ENCODE results near the gene TYMS.

Gene TYMS

GRCh38 chr18:713135-713490 is 55.7 kb downstream of the TYMS start:
- TF ChIP-seq FOXP2 (optimal IDR thresholded peaks at IDR 0.05; ENCODE audit: borderline replicate concordance, extremely low read depth, extremely low read length, insufficient read depth) (no peak), REST (IDR thresholded peaks at IDR 0.05; ENCODE audit: insufficient read depth in 1 of 2, low read depth in 2 of 2, low read length in 2 of 2) (no peak), POLR2AphosphoS5 (IDR thresholded peaks at IDR 0.05; ENCODE audit: low read depth, low read length) (no peak), SIN3A (IDR thresholded peaks at IDR 0.05; ENCODE audit: borderline replicate concordance, insufficient read depth, low read length) (no peak), TAF1 (IDR thresholded peaks at IDR 0.05; ENCODE audit: borderline replicate concordance, insufficient read depth, low read length) (no peak)

GRCh38 chr18:715626-716025 is 58.2 kb downstream of the TYMS start:
- TF ChIP-seq TAF1 (IDR thresholded peaks at IDR 0.05; ENCODE audit: borderline replicate concordance, insufficient read depth, low read length) (no peak), POLR2AphosphoS5 (IDR thresholded peaks at IDR 0.05; ENCODE audit: low read depth, low read length) (no peak), REST (IDR thresholded peaks at IDR 0.05; ENCODE audit: insufficient read depth in 1 of 2, low read depth in 2 of 2, low read length in 2 of 2) (no peak), FOXP2 (optimal IDR thresholded peaks at IDR 0.05; ENCODE audit: borderline replicate concordance, extremely low read depth, extremely low read length, insufficient read depth) (no peak), SIN3A (IDR thresholded peaks at IDR 0.05; ENCODE audit: borderline replicate concordance, insufficient read depth, low read length) (no peak)

- TF ChIP-seq POLR2AphosphoS5 (IDR thresholded peaks at IDR 0.05; ENCODE audit: low read depth, low read length) (no peak), FOXP2 (optimal IDR thresholded peaks at IDR 0.05; ENCODE audit: borderline replicate concordance, extremely low read depth, extremely low read length, insufficient read depth) (no peak), SIN3A (IDR thresholded peaks at IDR 0.05; ENCODE audit: borderline replicate concordance, insufficient read depth, low read length) (no peak), TAF1 (IDR thresholded peaks at IDR 0.05; ENCODE audit: borderline replicate concordance, insufficient read depth, low read length) (no peak), REST (IDR thresholded peaks at IDR 0.05; ENCODE audit: insufficient read depth in 1 of 2, low read depth in 2 of 2, low read length in 2 of 2) (no peak)
Observed at GRCh38 chr18:717003-717402, 59.5 kb downstream of the TYMS start.
